ENCODE data around the gene PCYT2. TPM values are rescaled to one million over a fixed set of nuclear protein-coding genes. Genes with fewer than 3 reads are reported as not detected.
A peak's percentile ranks its signal among the peaks of the same experiment; 100 is the strongest.

PCYT2 gene
- total and polyA plus RNA-seq, 9 of the 15 experiments (the other 6 are each of a cell fraction or from before 2014, with no cell fraction given) = 0.92 to 134 (median 82.5) TPM

DNA sequence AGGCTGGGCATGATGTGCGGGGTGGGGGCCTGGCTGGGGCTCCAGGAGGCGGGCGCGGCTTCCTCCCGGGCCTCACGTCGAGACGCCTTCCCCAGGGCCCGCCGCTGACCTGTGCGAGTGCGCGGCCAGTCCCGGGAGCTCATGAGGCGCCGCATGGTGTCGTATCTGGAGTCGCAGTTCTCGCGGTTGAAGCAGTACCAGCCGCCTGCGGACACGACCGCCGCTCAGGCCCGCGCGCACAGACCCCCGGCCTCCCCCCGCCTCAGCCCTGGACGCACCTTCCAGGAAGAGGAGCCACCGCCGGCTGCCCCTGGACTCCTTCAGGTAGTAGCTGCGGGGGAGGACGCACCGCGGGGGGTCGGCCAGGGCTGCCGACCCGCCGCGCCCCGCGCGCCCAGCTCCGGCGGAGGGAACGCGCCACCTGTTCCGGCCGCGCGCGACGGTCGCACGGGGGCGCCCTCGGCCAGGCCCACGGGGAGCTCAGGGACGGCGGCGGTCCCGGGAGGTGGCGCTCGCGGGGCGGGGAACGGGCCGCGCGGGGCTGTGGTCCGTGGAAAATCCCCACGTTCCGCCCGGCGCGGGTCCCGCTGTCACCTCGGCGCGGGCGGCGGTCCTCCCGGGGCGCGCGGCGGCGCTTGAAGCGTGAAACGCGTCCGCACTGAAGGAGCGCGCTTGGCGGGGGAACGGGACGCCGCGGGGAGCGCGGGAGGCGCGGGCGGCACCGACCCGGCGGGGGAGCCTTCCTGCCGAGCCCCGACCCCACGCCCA, 48.3 kb upstream of the PCYT2 start (continued):
- TF ChIP-seq, protein P1, sequence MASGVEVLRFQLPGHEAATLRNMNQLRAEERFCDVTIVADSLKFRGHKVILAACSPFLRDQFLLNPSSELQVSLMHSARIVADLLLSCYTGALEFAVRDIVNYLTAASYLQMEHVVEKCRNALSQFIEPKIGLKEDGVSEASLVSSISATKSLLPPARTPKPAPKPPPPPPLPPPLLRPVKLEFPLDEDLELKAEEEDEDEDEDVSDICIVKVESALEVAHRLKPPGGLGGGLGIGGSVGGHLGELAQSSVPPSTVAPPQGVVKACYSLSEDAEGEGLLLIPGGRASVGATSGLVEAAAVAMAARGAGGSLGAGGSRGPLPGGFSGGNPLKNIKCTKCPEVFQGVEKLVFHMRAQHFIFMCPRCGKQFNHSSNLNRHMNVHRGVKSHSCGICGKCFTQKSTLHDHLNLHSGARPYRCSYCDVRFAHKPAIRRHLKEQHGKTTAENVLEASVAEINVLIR (CRISPR knock-in tag; IDR thresholded peaks at IDR 0.05) = no peak
- TF ChIP-seq NCOA6 (IDR thresholded peaks at IDR 0.05) = peak; percentile 84
- no peak for TF ChIP-seq ZNF436 (CRISPR knock-in tag; IDR thresholded peaks at IDR 0.05)
- no peak for TF ChIP-seq CHD4 (IDR thresholded peaks at IDR 0.05; ENCODE audit: insufficient read depth, insufficient replicate concordance, low read depth, low read length, poor library complexity, severe bottlenecking)
- TF ChIP-seq BCOR (IDR thresholded peaks at IDR 0.05) = no peak
- no peak for TF ChIP-seq ZNF282 (CRISPR knock-in tag; IDR thresholded peaks at IDR 0.05)
- TF ChIP-seq, protein P2, sequence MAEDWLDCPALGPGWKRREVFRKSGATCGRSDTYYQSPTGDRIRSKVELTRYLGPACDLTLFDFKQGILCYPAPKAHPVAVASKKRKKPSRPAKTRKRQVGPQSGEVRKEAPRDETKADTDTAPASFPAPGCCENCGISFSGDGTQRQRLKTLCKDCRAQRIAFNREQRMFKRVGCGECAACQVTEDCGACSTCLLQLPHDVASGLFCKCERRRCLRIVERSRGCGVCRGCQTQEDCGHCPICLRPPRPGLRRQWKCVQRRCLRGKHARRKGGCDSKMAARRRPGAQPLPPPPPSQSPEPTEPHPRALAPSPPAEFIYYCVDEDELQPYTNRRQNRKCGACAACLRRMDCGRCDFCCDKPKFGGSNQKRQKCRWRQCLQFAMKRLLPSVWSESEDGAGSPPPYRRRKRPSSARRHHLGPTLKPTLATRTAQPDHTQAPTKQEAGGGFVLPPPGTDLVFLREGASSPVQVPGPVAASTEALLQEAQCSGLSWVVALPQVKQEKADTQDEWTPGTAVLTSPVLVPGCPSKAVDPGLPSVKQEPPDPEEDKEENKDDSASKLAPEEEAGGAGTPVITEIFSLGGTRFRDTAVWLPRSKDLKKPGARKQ (CRISPR knock-in tag; IDR thresholded peaks at IDR 0.05) = no peak
- TF ChIP-seq, protein P3, sequence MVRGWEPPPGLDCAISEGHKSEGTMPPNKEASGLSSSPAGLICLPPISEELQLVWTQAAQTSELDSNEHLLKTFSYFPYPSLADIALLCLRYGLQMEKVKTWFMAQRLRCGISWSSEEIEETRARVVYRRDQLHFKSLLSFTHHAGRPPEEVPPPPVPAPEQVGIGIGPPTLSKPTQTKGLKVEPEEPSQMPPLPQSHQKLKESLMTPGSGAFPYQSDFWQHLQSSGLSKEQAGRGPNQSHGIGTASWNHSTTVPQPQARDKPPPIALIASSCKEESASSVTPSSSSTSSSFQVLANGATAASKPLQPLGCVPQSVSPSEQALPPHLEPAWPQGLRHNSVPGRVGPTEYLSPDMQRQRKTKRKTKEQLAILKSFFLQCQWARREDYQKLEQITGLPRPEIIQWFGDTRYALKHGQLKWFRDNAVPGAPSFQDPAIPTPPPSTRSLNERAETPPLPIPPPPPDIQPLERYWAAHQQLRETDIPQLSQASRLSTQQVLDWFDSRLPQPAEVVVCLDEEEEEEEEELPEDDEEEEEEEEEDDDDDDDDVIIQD (CRISPR knock-in tag; IDR thresholded peaks at IDR 0.05) = no peak
- no peak for TF ChIP-seq RBM17 (IDR thresholded peaks at IDR 0.05; ENCODE audit: borderline replicate concordance, low read depth, low read length)
- TF ChIP-seq XRCC3 (IDR thresholded peaks at IDR 0.05) = no peak
- TF ChIP-seq, protein P4, sequence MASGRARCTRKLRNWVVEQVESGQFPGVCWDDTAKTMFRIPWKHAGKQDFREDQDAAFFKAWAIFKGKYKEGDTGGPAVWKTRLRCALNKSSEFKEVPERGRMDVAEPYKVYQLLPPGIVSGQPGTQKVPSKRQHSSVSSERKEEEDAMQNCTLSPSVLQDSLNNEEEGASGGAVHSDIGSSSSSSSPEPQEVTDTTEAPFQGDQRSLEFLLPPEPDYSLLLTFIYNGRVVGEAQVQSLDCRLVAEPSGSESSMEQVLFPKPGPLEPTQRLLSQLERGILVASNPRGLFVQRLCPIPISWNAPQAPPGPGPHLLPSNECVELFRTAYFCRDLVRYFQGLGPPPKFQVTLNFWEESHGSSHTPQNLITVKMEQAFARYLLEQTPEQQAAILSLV (tag; IDR thresholded peaks at IDR 0.05) = no peak
- no peak for TF ChIP-seq DNMT1 (IDR thresholded peaks at IDR 0.05)
- TF ChIP-seq, protein P5, sequence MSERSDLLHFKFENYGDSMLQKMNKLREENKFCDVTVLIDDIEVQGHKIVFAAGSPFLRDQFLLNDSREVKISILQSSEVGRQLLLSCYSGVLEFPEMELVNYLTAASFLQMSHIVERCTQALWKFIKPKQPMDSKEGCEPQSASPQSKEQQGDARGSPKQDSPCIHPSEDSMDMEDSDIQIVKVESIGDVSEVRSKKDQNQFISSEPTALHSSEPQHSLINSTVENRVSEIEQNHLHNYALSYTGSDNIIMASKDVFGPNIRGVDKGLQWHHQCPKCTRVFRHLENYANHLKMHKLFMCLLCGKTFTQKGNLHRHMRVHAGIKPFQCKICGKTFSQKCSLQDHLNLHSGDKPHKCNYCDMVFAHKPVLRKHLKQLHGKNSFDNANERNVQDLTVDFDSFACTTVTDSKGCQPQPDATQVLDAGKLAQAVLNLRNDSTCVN (CRISPR knock-in tag; IDR thresholded peaks at IDR 0.05) = no peak
- no peak for TF ChIP-seq RBM15 (IDR thresholded peaks at IDR 0.05; ENCODE audit: insufficient read depth, low read length)
- TF ChIP-seq POLR2B (IDR thresholded peaks at IDR 0.05; ENCODE audit: low read depth, partially characterized antibody) = no peak
- no peak for TF ChIP-seq ETV1 (tag; conservative IDR thresholded peaks at IDR 0.05; ENCODE audit: low read depth)
- TF ChIP-seq, protein P6, sequence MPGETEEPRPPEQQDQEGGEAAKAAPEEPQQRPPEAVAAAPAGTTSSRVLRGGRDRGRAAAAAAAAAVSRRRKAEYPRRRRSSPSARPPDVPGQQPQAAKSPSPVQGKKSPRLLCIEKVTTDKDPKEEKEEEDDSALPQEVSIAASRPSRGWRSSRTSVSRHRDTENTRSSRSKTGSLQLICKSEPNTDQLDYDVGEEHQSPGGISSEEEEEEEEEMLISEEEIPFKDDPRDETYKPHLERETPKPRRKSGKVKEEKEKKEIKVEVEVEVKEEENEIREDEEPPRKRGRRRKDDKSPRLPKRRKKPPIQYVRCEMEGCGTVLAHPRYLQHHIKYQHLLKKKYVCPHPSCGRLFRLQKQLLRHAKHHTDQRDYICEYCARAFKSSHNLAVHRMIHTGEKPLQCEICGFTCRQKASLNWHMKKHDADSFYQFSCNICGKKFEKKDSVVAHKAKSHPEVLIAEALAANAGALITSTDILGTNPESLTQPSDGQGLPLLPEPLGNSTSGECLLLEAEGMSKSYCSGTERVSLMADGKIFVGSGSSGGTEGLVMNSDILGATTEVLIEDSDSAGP (CRISPR knock-in tag; IDR thresholded peaks at IDR 0.05) = no peak
